C4-2B (cell line): ENCODE results near the gene KLF16.

Experiments used
- H3K27ac ChIP-seq: fragments of 450-650 bp; 2 replicates; pipeline ENCODE4 v1.5.1; 2017
- CTCF ChIP-seq: fragments of 450-650 bp; conservative IDR thresholded peaks from 2 replicates; pipeline ENCODE4 v1.5.1; 2017; ENCODE audit warnings: mild to moderate bottlenecking
- ZFX ChIP-seq: fragments of 450-650 bp; IDR thresholded peaks from 2 replicates; pipeline ENCODE4 v1.6.1; 2017

KLF16 gene

GRCh38 chr19:1837625-1838105 lies 25.7 kb downstream of the KLF16 start:
- no peak overlapping the region for H3K27ac ChIP-seq
- no peak for TF ChIP-seq ZFX
- TF ChIP-seq CTCF, result peak; percentile 99

GRCh38 chr19:1837222-1837565 lies 26.2 kb downstream of the KLF16 start:
- H3K27ac ChIP-seq, result no peak overlapping the region
- TF ChIP-seq ZFX, result no peak
- no peak for TF ChIP-seq CTCF

GRCh38 chr19:1836458-1837221 lies 26.7 kb downstream of the KLF16 start:
- no peak overlapping the region for H3K27ac ChIP-seq
- no peak for TF ChIP-seq CTCF
- no peak for TF ChIP-seq ZFX

GRCh38 chr19:1833540-1833939 lies 29.8 kb downstream of the KLF16 start:
- TF ChIP-seq CTCF, result no peak
- TF ChIP-seq ZFX, result no peak
- H3K27ac ChIP-seq, result no peak overlapping the region

- TF ChIP-seq CTCF, result no peak
- TF ChIP-seq ZFX, result no peak
- no peak overlapping the region for H3K27ac ChIP-seq
Observed at GRCh38 chr19:1832046-1832663, 31.2 kb downstream of the KLF16 start.

- peak overlapping the region; percentile 65 for H3K27ac ChIP-seq
- no peak for TF ChIP-seq CTCF
- TF ChIP-seq ZFX, result no peak
Observed at GRCh38 chr19:1830978-1831377, 32.4 kb downstream of the KLF16 start.

- no peak for TF ChIP-seq CTCF
- TF ChIP-seq ZFX, result no peak
- peak overlapping the region; percentile 65 for H3K27ac ChIP-seq
Observed at GRCh38 chr19:1830568-1830967, 32.8 kb downstream of the KLF16 start.
